Measurements from ENCODE around the gene COX4I2. TPM values are rescaled to one million over a fixed set of nuclear protein-coding genes. Genes with fewer than 3 reads are reported as not detected.
"Not testable (repeated sequence)": the region's sequence is repeated elsewhere in the genome, so short reads cannot be mapped to it uniquely, and the experiment has no call there.

Gene COX4I2
- total RNA-seq, 6 experiments from 2014 or later: not detected

GRCh38 chr20:31615416-31615815 is 22.3 kb upstream of the COX4I2 start:
- Mint-ChIP-seq H3K27me3 (ENCODE audit: insufficient read depth) (peaks cover 7% of the 10 kb centered on the region), H3K4me3 (no peak overlapping the region), H3K36me3 (ENCODE audit: low read depth) (no peaks in the 10 kb centered on the region), H3K9me3 (no peaks in the 10 kb centered on the region), H3K4me1 (ENCODE audit: low read depth) (peaks cover 22% of the 10 kb centered on the region), H3K27ac (no peak overlapping the region)
- DNase-seq: no peak
- TF ChIP-seq, protein P1, sequence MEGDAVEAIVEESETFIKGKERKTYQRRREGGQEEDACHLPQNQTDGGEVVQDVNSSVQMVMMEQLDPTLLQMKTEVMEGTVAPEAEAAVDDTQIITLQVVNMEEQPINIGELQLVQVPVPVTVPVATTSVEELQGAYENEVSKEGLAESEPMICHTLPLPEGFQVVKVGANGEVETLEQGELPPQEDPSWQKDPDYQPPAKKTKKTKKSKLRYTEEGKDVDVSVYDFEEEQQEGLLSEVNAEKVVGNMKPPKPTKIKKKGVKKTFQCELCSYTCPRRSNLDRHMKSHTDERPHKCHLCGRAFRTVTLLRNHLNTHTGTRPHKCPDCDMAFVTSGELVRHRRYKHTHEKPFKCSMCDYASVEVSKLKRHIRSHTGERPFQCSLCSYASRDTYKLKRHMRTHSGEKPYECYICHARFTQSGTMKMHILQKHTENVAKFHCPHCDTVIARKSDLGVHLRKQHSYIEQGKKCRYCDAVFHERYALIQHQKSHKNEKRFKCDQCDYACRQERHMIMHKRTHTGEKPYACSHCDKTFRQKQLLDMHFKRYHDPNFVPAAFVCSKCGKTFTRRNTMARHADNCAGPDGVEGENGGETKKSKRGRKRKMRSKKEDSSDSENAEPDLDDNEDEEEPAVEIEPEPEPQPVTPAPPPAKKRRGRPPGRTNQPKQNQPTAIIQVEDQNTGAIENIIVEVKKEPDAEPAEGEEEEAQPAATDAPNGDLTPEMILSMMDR (IDR thresholded peaks at IDR 0.05): no peak

- no peaks in the 10 kb centered on the region for H3K36me3 Mint-ChIP-seq (ENCODE audit: low read depth)
These were observed 20.1 kb upstream of the COX4I2 start for GRCh38 chr20:31617432-31618104.

DNA sequence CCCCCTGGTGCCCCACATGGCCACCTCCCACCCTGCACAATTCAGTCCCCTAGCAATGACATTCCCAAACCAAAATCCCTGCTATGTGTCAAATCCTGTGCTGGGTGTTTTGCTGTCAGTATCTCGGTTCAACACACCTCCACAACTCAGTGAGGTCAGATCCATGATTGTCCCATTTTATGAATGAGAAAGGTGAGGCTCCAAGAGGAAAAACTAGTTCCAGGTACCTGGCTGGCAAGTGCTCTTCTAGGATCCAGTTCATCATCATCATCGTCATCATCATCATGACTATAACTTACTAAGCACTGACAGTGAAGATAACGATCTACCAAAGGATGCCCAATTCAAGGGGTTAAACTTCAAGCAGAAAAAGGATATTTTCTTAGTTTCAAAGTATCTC is 17.5 kb upstream of the COX4I2 start:
- Mint-ChIP-seq H3K4me1 (ENCODE audit: low read depth) (no peaks in the 10 kb centered on the region), H3K27me3 (ENCODE audit: insufficient read depth) (peaks cover 12% of the 10 kb centered on the region), H3K36me3 (ENCODE audit: low read depth) (no peaks in the 10 kb centered on the region), H3K27ac (no peak overlapping the region), H3K4me3 (no peak overlapping the region), H3K9me3 (no peaks in the 10 kb centered on the region)
- TF ChIP-seq, protein P1 (IDR thresholded peaks at IDR 0.05): no peak
- DNase-seq: no peak

More at GRCh38 chr20:31617432-31618104, 20.1 kb upstream of the COX4I2 start:
- TF ChIP-seq, protein P1 (IDR thresholded peaks at IDR 0.05): no peak
- no peak overlapping the region for H3K4me3 Mint-ChIP-seq
- no peaks in the 10 kb centered on the region for H3K9me3 Mint-ChIP-seq
- no peak overlapping the region for H3K27ac Mint-ChIP-seq
- peaks cover 9% of the 10 kb centered on the region for H3K27me3 Mint-ChIP-seq (ENCODE audit: insufficient read depth)
- DNase-seq: no peak
- H3K4me1 Mint-ChIP-seq (ENCODE audit: low read depth): peaks cover 7% of the 10 kb centered on the region

DNA sequence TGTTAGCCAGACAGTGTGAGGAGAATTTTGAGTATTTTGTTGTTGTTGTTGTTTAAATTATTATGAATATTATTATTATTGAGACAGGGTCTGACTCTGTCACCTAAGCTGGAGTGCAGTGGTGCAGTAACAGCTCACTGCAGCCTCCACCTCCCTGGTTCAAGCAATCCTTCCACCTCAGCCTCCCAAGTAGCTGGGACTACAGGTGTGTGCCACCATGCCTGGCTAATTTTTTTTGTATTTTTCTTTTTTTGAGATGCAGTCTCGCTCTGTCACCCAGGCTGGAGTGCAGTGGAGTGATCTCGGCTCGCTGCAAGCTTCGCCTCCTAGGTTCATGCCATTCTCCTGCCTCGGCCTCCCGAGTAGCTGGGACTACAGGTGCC is 14.6 kb upstream of the COX4I2 start:
- not testable (repeated sequence) for DNase-seq; H3K9me3 Mint-ChIP-seq; H3K27ac Mint-ChIP-seq; H3K36me3 Mint-ChIP-seq (ENCODE audit: low read depth); H3K4me3 Mint-ChIP-seq; H3K4me1 Mint-ChIP-seq (ENCODE audit: low read depth)
- H3K27me3 Mint-ChIP-seq (ENCODE audit: insufficient read depth): peaks cover 13% of the 10 kb centered on the region

DNA sequence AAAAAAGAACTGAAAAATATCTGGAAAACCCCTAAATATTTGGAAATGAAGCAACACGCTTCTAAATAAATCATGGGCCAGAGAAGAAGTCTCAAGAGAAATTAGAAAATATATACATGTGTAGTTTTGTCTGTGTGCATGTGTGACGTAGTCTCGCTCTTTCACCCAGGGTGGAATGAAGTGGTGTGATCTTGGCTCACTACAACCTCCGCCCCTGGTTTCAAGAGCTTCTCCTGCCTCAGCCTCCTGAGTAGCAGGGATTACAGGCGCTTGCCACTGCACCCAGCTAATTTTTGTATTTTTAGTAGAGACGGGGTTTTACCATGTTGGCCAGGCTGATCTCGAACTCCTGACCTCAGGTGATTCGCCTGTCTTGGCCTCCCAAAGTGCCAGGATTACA is 11.2 kb upstream of the COX4I2 start:
- H3K36me3 Mint-ChIP-seq (ENCODE audit: low read depth); DNase-seq; H3K27ac Mint-ChIP-seq; H3K4me1 Mint-ChIP-seq (ENCODE audit: low read depth); H3K4me3 Mint-ChIP-seq; H3K9me3 Mint-ChIP-seq; H3K27me3 Mint-ChIP-seq (ENCODE audit: insufficient read depth): not testable (repeated sequence)

GRCh38 chr20:31628057-31628456 is 9.7 kb upstream of the COX4I2 start:
- H3K4me3 Mint-ChIP-seq; H3K9me3 Mint-ChIP-seq; H3K27me3 Mint-ChIP-seq (ENCODE audit: insufficient read depth); H3K4me1 Mint-ChIP-seq (ENCODE audit: low read depth); DNase-seq; H3K36me3 Mint-ChIP-seq (ENCODE audit: low read depth); H3K27ac Mint-ChIP-seq: not testable (repeated sequence)

- no peak overlapping the region for H3K27ac Mint-ChIP-seq
- H3K4me1 Mint-ChIP-seq (ENCODE audit: low read depth): no peaks in the 10 kb centered on the region
- H3K27me3 Mint-ChIP-seq (ENCODE audit: insufficient read depth): peaks cover 4% of the 10 kb centered on the region
- no peak for DNase-seq
- no peaks in the 10 kb centered on the region for H3K9me3 Mint-ChIP-seq
- H3K4me3 Mint-ChIP-seq: no peak overlapping the region
- H3K36me3 Mint-ChIP-seq (ENCODE audit: low read depth): no peaks in the 10 kb centered on the region
- TF ChIP-seq, protein P1 (IDR thresholded peaks at IDR 0.05): no peak
These were observed 7.4 kb upstream of the COX4I2 start for GRCh38 chr20:31630187-31630790.

All from HFFc6 (cell line).